HUES48 (cell line): ENCODE data around the gene PDZD8.
A peak's percentile ranks its signal among the peaks of the same experiment; 100 is the strongest.

Experiments used
- H3K27ac ChIP-seq: one replicate; pipeline ENCODE4 v1.7.0; 2013; ENCODE audit warnings: low read depth, low read length, inconsistent platforms
- H3K27me3 ChIP-seq: 2 replicates; pipeline ENCODE4 v1.6.1; 2013; ENCODE audit warnings: mild to moderate bottlenecking, low read length; ENCODE audit not compliant: control insufficient read depth, insufficient read depth
- H3K36me3 ChIP-seq: 2 replicates; pipeline ENCODE4 v1.6.1; 2013; ENCODE audit warnings: low read length; ENCODE audit not compliant: control insufficient read depth, insufficient read depth
- H3K4me1 ChIP-seq: 2 replicates; pipeline ENCODE4 v1.6.1; 2013; ENCODE audit warnings: mild to moderate bottlenecking, low read length; ENCODE audit not compliant: control insufficient read depth, insufficient read depth
- H3K4me3 ChIP-seq: 2 replicates; pipeline ENCODE4 v1.5.1; 2013; ENCODE audit warnings: mild to moderate bottlenecking, low read depth, low read length
- H3K9ac ChIP-seq: 2 replicates; pipeline ENCODE4 v1.6.1; 2013; ENCODE audit warnings: mild to moderate bottlenecking, low read depth, low read length, moderate library complexity
- H3K9me3 ChIP-seq: 2 replicates; pipeline ENCODE4 v1.6.1; 2013; ENCODE audit warnings: low read length; ENCODE audit not compliant: control insufficient read depth, insufficient read depth

Gene PDZD8

GRCh38 chr10:117254774-117255735, 120.2 kb downstream of the PDZD8 start:
- no peak overlapping the region for H3K9ac ChIP-seq
- peaks cover 7% of the 10 kb centered on the region; the same call in 1 of the 2 replicates for H3K4me1 ChIP-seq
- H3K36me3 ChIP-seq = no peaks in the 10 kb centered on the region
- H3K27me3 ChIP-seq = no peaks in the 10 kb centered on the region
- no peak overlapping the region for H3K27ac ChIP-seq
- H3K9me3 ChIP-seq = no peaks in the 10 kb centered on the region
- no peak overlapping the region for H3K4me3 ChIP-seq

- Histone ChIP-seq H3K9ac (no peak overlapping the region), H3K4me1 (peaks cover 7% of the 10 kb centered on the region; the same call in 1 of the 2 replicates), H3K9me3 (no peaks in the 10 kb centered on the region), H3K4me3 (no peak overlapping the region), H3K27me3 (no peaks in the 10 kb centered on the region), H3K27ac (no peak overlapping the region), H3K36me3 (no peaks in the 10 kb centered on the region)
These were observed 120.9 kb downstream of the PDZD8 start for GRCh38 chr10:117254338-117254737.

- Histone ChIP-seq H3K27ac (no peak overlapping the region), H3K9ac (no peak overlapping the region), H3K9me3 (no peaks in the 10 kb centered on the region), H3K4me1 (peaks cover 7% of the 10 kb centered on the region; the same call in 1 of the 2 replicates), H3K27me3 (0 out of 2 replicates have a peak, but pooled peaks cover 2% of the 10 kb centered on the region), H3K4me3 (no peak overlapping the region), H3K36me3 (no peaks in the 10 kb centered on the region)
These were observed 121.3 kb downstream of the PDZD8 start for GRCh38 chr10:117253908-117254307.

GRCh38 chr10:117250411-117250810, 124.8 kb downstream of the PDZD8 start:
- Histone ChIP-seq H3K27ac (no peak overlapping the region), H3K27me3 (0 out of 2 replicates have a peak, but pooled peaks cover 3% of the 10 kb centered on the region), H3K4me1 (peaks cover 7% of the 10 kb centered on the region; the same call in 1 of the 2 replicates), H3K4me3 (no peak overlapping the region), H3K9me3 (no peaks in the 10 kb centered on the region), H3K9ac (no peak overlapping the region), H3K36me3 (no peaks in the 10 kb centered on the region)

GRCh38 chr10:117249493-117250093, 125.6 kb downstream of the PDZD8 start:
- 0 out of 2 replicates have a peak, but pooled peaks cover 3% of the 10 kb centered on the region for H3K27me3 ChIP-seq
- H3K9ac ChIP-seq = no peak overlapping the region
- peaks cover 7% of the 10 kb centered on the region; the same call in 1 of the 2 replicates for H3K4me1 ChIP-seq
- H3K36me3 ChIP-seq = no peaks in the 10 kb centered on the region
- no peak overlapping the region for H3K4me3 ChIP-seq
- H3K27ac ChIP-seq = no peak overlapping the region
- H3K9me3 ChIP-seq = no peaks in the 10 kb centered on the region

GRCh38 chr10:117248750-117249465, 126.3 kb downstream of the PDZD8 start:
- H3K9ac ChIP-seq = no peak overlapping the region
- no peak overlapping the region for H3K27ac ChIP-seq
- H3K9me3 ChIP-seq = no peaks in the 10 kb centered on the region

GRCh38 chr10:117246997-117247671, 128.1 kb downstream of the PDZD8 start:
- Histone ChIP-seq H3K27ac (no peak overlapping the region), H3K4me1 (peaks cover 7% of the 10 kb centered on the region; the same call in 1 of the 2 replicates), H3K9me3 (no peaks in the 10 kb centered on the region), H3K4me3 (no peak overlapping the region), H3K9ac (no peak overlapping the region), H3K36me3 (no peaks in the 10 kb centered on the region), H3K27me3 (peaks cover 23% of the 10 kb centered on the region)

More at GRCh38 chr10:117248750-117249465, 126.3 kb downstream of the PDZD8 start:
- Histone ChIP-seq H3K36me3 (no peaks in the 10 kb centered on the region), H3K27me3 (peaks cover 6% of the 10 kb centered on the region; the same call in 1 of the 2 replicates), H3K4me3 (no peak overlapping the region), H3K4me1 (peaks cover 7% of the 10 kb centered on the region; the same call in 1 of the 2 replicates)

- no peak overlapping the region for H3K27ac ChIP-seq
- H3K9me3 ChIP-seq = no peaks in the 10 kb centered on the region
- H3K4me3 ChIP-seq = no peak overlapping the region
- no peaks in the 10 kb centered on the region for H3K4me1 ChIP-seq
- H3K36me3 ChIP-seq = no peaks in the 10 kb centered on the region
- no peak overlapping the region for H3K9ac ChIP-seq
- H3K27me3 ChIP-seq = peaks cover 44% of the 10 kb centered on the region
These were observed 132.8 kb downstream of the PDZD8 start for GRCh38 chr10:117242463-117242832.

- Histone ChIP-seq H3K9ac (no peak overlapping the region), H3K27me3 (peaks cover 44% of the 10 kb centered on the region), H3K9me3 (no peaks in the 10 kb centered on the region), H3K4me3 (peak overlapping the region; percentile 84), H3K27ac (no peak overlapping the region), H3K4me1 (no peaks in the 10 kb centered on the region), H3K36me3 (no peaks in the 10 kb centered on the region)
These were observed 133.4 kb downstream of the PDZD8 start for GRCh38 chr10:117241541-117242462.
